COLO829 (cell line): ENCODE data around the gene IFI16.
"Not testable (repeated sequence)": the region's sequence is repeated elsewhere in the genome, so short reads cannot be mapped to it uniquely, and the experiment has no call there.

Experiments
- DNase-seq: peaks from one replicate; pipeline ENCODE4 v3.0.0; 2012; ENCODE audit warnings: low spot score

The IFI16 gene

DNA sequence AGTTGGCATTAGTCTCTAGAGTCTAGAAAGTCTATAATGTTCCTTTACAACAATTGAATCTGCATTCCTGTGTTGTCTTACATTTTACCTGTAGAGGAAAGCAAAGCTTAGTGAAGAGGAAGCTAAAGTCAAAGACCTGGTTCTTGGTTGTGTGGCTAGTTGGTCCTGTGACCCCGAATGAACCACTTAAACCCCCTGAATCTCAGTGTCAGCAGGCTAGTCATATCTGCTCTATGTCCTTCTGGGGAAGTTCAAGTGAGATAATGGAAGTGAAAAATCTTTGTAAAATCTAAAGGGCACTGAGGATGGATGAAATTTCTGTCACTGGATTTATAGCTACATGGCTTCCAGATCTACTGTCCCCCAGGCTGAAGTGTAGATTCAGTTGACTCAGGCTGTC, 90.9 kb downstream of the IFI16 start:
- DNase-seq: no peak

DNA sequence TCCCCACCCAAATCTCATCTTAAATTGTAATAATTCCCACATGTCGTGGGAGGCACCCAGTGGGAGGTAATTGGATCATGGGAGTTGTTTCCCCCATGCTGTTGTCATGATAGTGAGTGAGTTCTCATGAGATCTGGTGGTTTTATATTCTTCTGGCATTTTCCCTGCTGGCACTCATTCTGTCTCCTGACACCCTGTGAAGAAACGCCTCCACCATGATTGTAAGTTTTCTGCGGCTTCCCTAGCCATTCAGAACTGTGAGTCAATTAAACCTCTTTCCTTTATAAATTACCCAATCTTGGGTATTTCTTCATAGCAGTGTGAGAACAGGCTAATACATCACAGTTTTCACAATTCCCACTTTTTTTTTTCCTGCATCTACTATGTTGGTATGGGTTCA, 93.3 kb downstream of the IFI16 start:
- DNase-seq: not testable (repeated sequence)
